GM12872 (cell line): ENCODE measurements around the gene RBMS3.

Experiments
- CTCF ChIP-seq: IDR thresholded peaks from 3 replicates; pipeline ENCODE4 v1.5.1; 2011; ENCODE audit warnings: low read depth, mild to moderate bottlenecking, low read length, moderate library complexity; ENCODE audit not compliant: insufficient read depth

The RBMS3 gene

GRCh38 chr3:29971895-29972294 lies 691.0 kb downstream of the RBMS3 start:
- no peak for TF ChIP-seq CTCF

- TF ChIP-seq CTCF = no peak
Observed at GRCh38 chr3:29972320-29972993, 691.6 kb downstream of the RBMS3 start.

DNA sequence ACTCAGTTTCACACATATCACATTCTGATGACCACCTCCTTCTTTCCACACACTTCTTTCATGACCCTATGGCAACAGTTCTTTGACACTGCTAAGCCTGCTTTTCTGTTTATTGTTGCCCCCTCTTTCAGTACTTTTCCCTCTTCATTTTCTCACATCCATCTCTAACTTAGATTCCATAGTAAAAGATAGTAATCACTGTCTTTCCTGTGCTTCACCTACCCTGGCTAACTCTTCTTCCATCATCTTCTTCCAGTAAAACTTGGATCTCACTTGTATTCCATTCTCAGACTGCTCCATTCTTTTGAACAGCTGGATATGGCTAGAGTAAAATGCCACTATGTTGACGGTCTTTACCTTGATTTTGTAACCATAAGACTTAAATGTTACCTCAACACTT lies 692.9 kb downstream of the RBMS3 start:
- no peak for TF ChIP-seq CTCF

GRCh38 chr3:29976871-29977270 lies 696.0 kb downstream of the RBMS3 start:
- TF ChIP-seq CTCF = no peak

DNA sequence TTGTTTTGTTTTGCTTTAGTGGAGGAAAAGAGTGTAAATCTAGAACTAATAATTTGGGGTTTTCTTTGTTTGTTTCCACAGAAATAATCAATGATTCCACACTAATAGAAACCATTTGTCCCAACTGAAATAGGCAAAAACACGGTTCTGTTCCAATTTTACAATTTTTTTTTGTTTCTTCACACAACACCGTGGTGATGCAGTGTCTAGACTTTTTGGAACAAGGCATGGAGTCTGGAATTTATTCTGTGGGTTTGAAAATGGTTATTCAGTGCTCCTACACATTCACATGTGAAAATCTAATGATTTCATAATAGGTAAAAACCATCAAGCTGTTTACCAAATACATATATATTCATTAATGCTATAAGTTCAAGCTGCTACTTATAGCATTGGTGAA lies 696.5 kb downstream of the RBMS3 start:
- TF ChIP-seq CTCF = no peak

GRCh38 chr3:29978036-29978435 lies 697.2 kb downstream of the RBMS3 start:
- TF ChIP-seq CTCF = no peak

DNA sequence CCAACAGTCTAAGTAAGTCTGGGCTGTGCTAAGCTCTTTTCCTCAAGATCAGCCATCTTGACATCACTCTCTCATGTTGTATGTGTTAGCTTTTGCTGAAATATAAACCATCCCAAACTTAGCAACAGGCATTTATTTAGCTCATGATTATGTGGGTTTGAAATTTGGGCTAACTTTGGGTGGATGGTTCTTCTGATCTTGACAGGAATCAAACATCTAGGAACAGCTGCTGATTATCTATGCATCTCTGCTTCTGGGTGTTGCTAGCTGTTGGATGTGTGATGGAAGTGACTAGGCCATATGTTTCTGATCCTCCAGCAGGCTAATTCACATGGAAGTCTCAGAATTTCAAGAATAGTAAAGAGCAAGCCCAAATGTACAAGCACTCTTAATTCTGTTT lies 710.3 kb downstream of the RBMS3 start:
- no peak for TF ChIP-seq CTCF
